Measurements from ENCODE around the gene CLMP.

The CLMP gene

DNA sequence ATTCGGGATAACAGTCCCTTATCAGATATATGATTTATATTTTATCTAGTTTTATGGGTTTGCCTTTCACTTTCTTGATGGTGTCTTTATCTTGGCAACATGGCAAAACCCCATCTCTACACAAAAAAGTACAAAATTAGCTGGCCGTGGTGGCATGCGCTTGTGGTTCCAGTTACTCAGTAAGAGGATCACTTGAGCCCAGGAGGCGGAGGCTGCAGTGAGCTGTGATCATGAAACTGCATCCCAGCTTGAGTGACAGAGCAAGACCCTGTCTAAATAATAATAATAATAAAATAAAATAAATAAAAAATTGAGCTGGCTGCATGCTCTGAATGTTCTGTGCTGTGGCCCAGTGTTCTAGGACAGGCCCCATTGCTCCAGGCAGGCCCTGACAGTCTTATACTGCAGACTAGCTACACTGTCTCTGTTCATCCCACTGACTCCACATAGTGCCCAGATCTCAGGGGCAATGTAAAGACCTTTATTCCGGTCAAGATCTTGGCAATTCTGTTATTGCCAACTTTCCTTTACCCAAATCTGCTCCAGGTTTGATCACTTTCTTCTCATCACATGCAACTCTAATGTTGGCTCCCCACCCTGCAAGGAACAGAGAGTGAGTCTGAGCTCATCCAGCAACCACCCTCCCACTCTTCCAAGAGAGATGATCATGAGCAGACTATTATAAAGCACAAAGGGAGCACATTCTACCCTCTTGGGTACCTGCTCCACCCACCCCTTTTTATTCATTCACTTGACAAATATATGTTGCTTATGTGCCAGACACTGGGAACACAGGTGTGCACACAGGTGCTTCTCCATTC lies 141.9 kb downstream of the CLMP start:
- no peak for DNase-seq

DNA sequence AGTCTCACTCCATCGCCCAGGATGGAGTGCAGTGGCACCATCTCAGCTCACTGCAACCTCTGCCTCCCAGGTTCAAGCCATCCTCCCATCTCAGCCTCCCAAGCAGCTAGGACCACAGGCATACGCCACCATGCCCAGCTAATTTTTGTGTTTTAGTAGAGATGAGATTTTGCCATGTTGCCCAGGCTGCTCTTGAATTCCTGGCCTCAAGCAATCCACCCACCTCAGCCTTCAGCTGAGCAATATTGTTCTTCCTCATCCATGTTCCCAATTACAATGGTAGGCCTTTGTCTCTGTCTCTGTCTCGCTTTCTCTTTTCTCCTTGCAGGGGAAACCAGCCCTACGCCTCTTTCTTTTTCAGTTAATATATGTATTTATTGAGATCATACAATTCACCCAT lies 143.4 kb downstream of the CLMP start:
- no peak for DNase-seq

GRCh38 chr11:123051146-123051545 lies 143.9 kb downstream of the CLMP start:
- DNase-seq, result no peak

DNA sequence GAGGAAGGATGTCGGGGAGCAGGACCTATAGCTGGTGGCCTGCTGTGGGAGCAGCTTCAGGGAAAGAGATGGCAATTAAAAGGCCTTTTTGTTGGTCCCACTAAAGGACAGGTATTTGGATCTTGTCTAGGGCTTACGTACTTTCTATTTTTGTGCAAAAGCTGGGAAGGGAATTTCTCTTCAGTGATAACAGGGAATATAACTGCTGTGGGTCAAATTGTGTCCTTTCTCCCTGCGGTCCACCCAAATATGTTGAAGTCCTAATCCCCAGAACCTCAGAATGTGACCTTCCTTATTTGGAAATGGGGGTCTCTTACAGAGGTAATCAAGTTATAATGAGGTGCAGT lies 147.1 kb downstream of the CLMP start:
- no peak for DNase-seq

GRCh38 chr11:123047266-123047946 lies 147.6 kb downstream of the CLMP start:
- DNase-seq, result no peak

DNA sequence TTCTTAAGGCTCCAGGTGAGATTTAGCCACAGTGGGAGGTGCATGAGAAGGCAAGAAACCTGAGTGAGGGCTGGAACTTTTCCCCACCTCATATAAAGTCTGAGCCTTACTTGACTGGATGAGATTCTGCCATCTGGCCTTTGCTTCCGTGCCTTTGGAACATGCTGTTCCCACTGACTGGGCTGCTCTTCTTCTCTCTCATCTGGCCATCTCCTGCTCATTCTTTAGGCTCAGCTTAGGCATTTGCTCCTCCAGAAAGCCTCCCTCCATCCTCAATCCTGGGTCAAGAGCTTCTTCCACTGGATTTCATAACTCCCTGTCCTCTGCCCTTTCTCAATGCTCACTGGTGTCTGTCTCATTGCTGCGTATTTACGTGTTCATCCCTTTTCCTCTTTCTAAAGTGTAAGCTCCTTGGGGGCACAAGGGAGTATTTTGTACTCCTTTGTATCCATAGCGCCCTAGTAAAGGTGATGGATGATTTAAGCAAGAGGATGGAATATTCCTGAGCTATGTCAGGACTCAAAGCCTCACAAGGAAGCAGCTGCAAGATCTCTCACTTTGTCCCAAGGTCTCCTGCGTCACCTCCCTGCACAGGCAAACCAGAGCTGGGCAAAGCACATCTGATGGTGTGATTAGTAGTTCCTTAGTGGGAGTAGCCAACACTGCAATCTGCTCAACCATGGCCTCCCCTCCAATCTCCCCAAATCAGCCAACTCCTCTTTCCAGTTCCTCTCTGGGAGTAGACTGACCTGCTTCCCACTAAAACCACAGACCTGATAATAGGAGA lies 148.4 kb downstream of the CLMP start:
- DNase-seq, result no peak

GRCh38 chr11:123045101-123045500 lies 149.9 kb downstream of the CLMP start:
- DNase-seq, result no peak

DNA sequence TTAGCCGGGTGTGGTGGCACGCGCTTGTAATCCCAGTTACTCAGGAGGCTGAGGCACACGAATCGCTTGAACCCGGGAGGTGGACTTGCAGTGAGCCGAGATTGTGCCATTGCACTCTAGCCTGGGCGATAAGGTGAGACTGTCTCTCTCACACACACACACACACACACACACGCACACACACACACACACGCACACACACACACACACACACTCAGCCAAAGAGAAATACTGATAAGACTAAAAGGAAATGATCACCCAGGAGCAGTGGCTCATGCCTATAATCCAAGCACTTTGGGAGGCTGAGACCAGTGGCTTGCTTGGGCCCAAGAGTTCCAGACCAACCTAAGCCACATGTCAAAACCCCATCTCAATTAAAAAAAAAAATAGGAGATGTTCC lies 153.9 kb downstream of the CLMP start:
- no peak for DNase-seq

- no peak for DNase-seq
Measured at GRCh38 chr11:123040111-123040432, 155.0 kb downstream of the CLMP start.

DNA sequence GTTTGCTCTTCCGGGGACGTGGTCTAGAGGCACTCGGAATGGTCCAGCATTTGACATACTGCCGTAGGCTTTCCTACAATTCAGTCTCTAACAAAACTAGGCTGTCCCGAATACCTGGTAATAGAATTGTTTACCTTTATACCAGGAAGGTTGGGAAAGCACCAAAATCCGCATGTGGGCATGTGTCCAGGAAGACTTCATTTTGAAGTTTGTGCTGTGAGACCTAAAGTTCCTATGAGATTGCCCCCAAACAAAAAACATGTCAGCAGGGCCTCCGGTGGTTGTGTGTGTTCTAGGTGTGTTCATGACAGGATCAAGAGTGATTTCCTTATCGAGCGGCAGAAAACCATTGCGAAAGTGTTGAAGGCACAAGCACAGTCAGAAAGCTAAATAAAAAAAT lies 159.2 kb downstream of the CLMP start:
- no peak for DNase-seq

DNA sequence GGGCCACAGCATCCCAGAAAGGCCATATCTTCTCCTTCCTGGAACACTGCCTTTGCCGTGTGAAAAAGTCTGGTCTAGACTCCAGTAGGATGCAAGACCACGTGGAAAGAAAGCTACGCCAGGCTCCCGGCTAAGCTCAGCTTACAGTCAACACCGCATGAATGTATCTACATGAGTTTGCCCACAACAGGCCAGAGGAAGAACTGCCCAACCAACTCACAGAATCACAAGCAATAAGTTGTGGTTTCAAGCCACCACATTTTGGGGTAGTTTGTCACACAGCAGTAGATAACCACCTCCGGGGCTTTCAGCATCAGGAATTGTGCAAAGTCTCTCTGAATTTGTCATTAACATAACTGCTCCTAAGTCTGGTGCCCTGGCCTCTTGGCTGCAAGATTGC lies 160.5 kb downstream of the CLMP start:
- no peak for DNase-seq

DNA sequence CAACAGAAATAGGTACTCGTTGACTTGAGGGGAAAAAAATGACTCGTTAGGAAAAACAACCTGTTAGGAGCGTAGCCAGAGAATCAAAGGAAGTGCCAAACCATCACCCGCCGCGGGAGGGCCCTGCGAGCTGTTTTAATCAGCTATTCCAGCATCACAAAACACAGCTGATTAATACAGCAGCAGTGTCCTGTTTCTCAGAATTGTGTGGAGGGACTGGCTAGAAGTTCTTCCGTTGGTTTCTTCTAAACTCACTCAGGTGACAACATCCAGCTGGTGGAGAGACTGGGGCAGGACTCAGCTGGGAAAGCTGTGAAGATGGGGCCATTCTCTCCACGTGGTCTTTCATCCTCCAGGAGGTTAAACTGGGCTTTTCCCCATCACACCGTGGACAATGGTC lies 161.2 kb downstream of the CLMP start:
- DNase-seq, result no peak

DNA sequence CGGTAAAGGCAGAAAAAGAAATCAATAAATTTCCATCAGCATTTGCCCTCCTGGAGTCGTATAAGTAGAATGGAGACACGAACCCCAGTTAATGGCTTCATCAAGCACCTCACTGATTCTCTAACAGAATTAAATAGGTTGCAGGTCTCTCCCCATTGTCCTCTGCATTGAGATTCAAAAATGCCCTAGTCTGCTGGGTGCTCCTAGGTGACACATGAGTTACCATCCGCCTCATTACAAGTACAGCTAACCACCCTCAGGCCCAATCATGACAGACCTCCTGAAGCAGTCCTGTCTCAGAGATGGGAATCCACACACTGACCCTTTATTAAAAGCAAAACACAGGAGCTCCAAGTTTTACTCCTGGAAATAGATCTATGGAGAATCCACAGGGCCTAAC lies 164.5 kb downstream of the CLMP start:
- DNase-seq, result no peak

GRCh38 chr11:123020968-123021367 lies 174.1 kb downstream of the CLMP start:
- no peak for DNase-seq

Data from NCI-H510A (cell line).